OCI-LY1 (cell line): ENCODE measurements around the gene CHEK2.

Experiments used
- CTCF ChIP-seq: fragments of 200-600 bp; sonication (generic), shearing (Covaris generic); IDR thresholded peaks from 2 replicates; pipeline ENCODE4 v1.5.1; 2017; ENCODE audit warnings: mild to moderate bottlenecking, antibody characterized with exemption, low read length, moderate library complexity, mixed read lengths
- EZH2 ChIP-seq: fragments of 200-600 bp; sonication (generic), shearing (Covaris generic); IDR thresholded peaks from 2 replicates; pipeline ENCODE4 v1.8.0; 2017; ENCODE audit warnings: borderline replicate concordance, mixed run types, mild to moderate bottlenecking, antibody characterized with exemption, low read length, moderate library complexity, mixed read lengths

- no peak for TF ChIP-seq CTCF
- no peak for TF ChIP-seq EZH2
Measured at GRCh38 chr22:28715611-28716010, 26.0 kb downstream of the CHEK2 start.
